DOHH2 (cell line): ENCODE measurements around the gene MYH7.

ENCODE experiments used
- CTCF ChIP-seq: fragments of 200-600 bp; sonication (generic); IDR thresholded peaks from one replicate; pipeline ENCODE4 v1.5.1; 2014; ENCODE audit warnings: antibody characterized with exemption, mild to moderate bottlenecking, low read depth, low read length; ENCODE audit not compliant: poor library complexity, severe bottlenecking
- EZH2phosphoT487 ChIP-seq: fragments of 200-600 bp; sonication (generic); IDR thresholded peaks from 2 replicates; pipeline ENCODE4 v1.6.1; 2017; ENCODE audit warnings: borderline replicate concordance, mild to moderate bottlenecking, antibody characterized with exemption, low read length, moderate library complexity, mixed read lengths

DNA sequence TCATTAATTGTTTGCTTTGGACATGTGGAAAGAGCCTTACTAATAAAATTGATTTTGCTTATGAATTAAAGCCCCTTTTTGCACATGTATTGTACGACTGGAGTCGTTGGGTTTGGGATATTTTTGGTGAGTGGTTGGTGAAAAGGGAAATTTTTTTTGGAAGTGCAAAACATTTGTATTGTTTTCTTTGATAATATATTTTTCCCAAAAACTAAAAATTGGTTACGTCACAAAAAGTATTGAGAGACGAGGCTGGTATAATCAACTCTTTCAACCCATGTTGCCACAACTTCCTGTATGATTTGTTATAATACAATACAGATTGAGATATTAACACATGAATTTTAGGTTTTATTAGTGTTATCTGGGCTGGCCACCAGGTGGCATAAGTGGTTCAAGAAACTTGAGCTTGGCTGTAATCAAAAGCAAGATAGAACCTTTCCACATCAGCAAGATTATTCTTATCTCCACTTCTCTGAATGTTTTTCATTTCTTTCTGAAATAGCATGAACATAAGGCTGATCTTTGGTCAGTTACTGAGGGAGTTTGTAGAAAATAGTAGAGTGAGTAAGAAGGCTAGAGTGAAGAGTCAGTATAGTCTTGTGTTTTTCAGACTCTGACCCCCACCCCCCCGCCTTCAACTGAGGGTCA is 42.8 kb upstream of the MYH7 start:
- TF ChIP-seq CTCF = peak; percentile 79
- no peak for TF ChIP-seq EZH2phosphoT487
